H9 (cell line): Measurements from ENCODE around the gene SLC29A1. TPM values are rescaled to one million over a fixed set of nuclear protein-coding genes. Genes with fewer than 3 reads are reported as not detected.

ENCODE experiments used
- DNase-seq: peaks from one replicate; pipeline ENCODE4 v3.0.0-alpha.2; 2017
- H2AFZ ChIP-seq: one replicate; pipeline ENCODE4 v1.6.1; 2013; ENCODE audit warnings: mild to moderate bottlenecking, low read length, control low read depth, moderate library complexity
- H2AK5ac ChIP-seq: 2 replicates; pipeline ENCODE4 v1.6.1; 2013; ENCODE audit warnings: low read length, control low read depth, mixed read lengths; ENCODE audit not compliant: insufficient read length
- H2BK120ac ChIP-seq: one replicate; pipeline ENCODE4 v1.6.1; 2013; ENCODE audit warnings: low read depth, mild to moderate bottlenecking, low read length, control low read depth, inconsistent platforms; ENCODE audit not compliant: poor library complexity, severe bottlenecking
- H2BK12ac ChIP-seq: 2 replicates; pipeline ENCODE4 v1.6.1; 2013; ENCODE audit warnings: low read length, control low read depth, mixed read lengths, low read depth; ENCODE audit not compliant: insufficient read length
- H2BK15ac ChIP-seq: 2 replicates; pipeline ENCODE4 v1.6.1; 2013; ENCODE audit warnings: low read depth, low read length, control low read depth
- H2BK20ac ChIP-seq: one replicate; pipeline ENCODE4 v1.6.1; 2013; ENCODE audit warnings: low read depth, mild to moderate bottlenecking, low read length, control low read depth, inconsistent platforms; ENCODE audit not compliant: poor library complexity, severe bottlenecking
- H2BK5ac ChIP-seq: 2 replicates; pipeline ENCODE4 v1.6.1; 2013; ENCODE audit warnings: low read length, control low read depth, mixed read lengths; ENCODE audit not compliant: insufficient read length
- H3K14ac ChIP-seq: 2 replicates; pipeline ENCODE4 v1.6.1; 2013; ENCODE audit warnings: low read length, control low read depth; ENCODE audit not compliant: insufficient read depth
- H3K18ac ChIP-seq: 2 replicates; pipeline ENCODE4 v1.6.1; 2013; ENCODE audit warnings: low read depth, mild to moderate bottlenecking, mixed read lengths, low read length, control low read depth; ENCODE audit not compliant: insufficient read length
- H3K23ac ChIP-seq: 2 replicates; pipeline ENCODE4 v1.6.1; 2013; ENCODE audit warnings: low read length, control low read depth, mixed read lengths, low read depth; ENCODE audit not compliant: insufficient read length
- H3K23me2 ChIP-seq: 2 replicates; pipeline ENCODE4 v1.6.1; 2013; ENCODE audit warnings: low read depth, mild to moderate bottlenecking, mixed read lengths, low read length, control low read depth; ENCODE audit not compliant: insufficient read length, poor library complexity, severe bottlenecking
- H3K27ac ChIP-seq: 2 replicates; pipeline ENCODE4 v1.5.1; 2013; ENCODE audit warnings: low read length, control low read depth, mixed read lengths, low read depth; ENCODE audit not compliant: insufficient read length
- H3K27me3 ChIP-seq: 2 replicates; pipeline ENCODE4 v1.6.1; 2013; ENCODE audit warnings: low read length, control low read depth, inconsistent platforms; ENCODE audit not compliant: insufficient read depth
- H3K4ac ChIP-seq: 2 replicates; pipeline ENCODE4 v1.6.1; 2013; ENCODE audit warnings: low read depth, mild to moderate bottlenecking, control low read depth, inconsistent platforms, low read length, moderate library complexity
- H3K4me1 ChIP-seq: 2 replicates; pipeline ENCODE4 v1.6.1; 2013; ENCODE audit warnings: low read length, control low read depth, inconsistent platforms; ENCODE audit not compliant: insufficient read depth
- H3K4me2 ChIP-seq: 2 replicates; pipeline ENCODE4 v1.6.1; 2013; ENCODE audit warnings: low read length, control low read depth, mixed read lengths; ENCODE audit not compliant: insufficient read length, insufficient read depth
- H3K56ac ChIP-seq: 2 replicates; pipeline ENCODE4 v1.6.1; 2013; ENCODE audit warnings: low read depth, mild to moderate bottlenecking, mixed read lengths, low read length, control low read depth; ENCODE audit not compliant: insufficient read length
- H3K79me1 ChIP-seq: 2 replicates; pipeline ENCODE4 v1.6.1; 2013; ENCODE audit warnings: low read depth, mild to moderate bottlenecking, moderate library complexity, low read length, control low read depth, inconsistent platforms; ENCODE audit not compliant: insufficient read depth, poor library complexity, severe bottlenecking
- H3K79me2 ChIP-seq: 2 replicates; pipeline ENCODE4 v1.6.1; 2013; ENCODE audit warnings: low read length, control low read depth, inconsistent platforms; ENCODE audit not compliant: insufficient read depth
- H3K9ac ChIP-seq: 2 replicates; pipeline ENCODE4 v1.6.1; 2013; ENCODE audit warnings: low read length, control low read depth, mixed read lengths; ENCODE audit not compliant: insufficient read length; ENCODE audit errors: extremely low read depth
- H3K9me3 ChIP-seq: one replicate; pipeline ENCODE4 v1.6.1; 2013; ENCODE audit warnings: low read depth, low read length, inconsistent platforms; ENCODE audit not compliant: control insufficient read depth
- H3T11ph ChIP-seq: one replicate; pipeline ENCODE4 v1.6.1; 2013; ENCODE audit warnings: mild to moderate bottlenecking, low read length, control low read depth, inconsistent platforms
- H4K20me1 ChIP-seq: one replicate; pipeline ENCODE4 v1.6.1; 2013; ENCODE audit not compliant: control insufficient read depth, insufficient read length, insufficient read depth
- H4K5ac ChIP-seq: 2 replicates; pipeline ENCODE4 v1.6.1; 2013; ENCODE audit warnings: low read depth, mild to moderate bottlenecking, mixed read lengths, low read length, control low read depth; ENCODE audit not compliant: insufficient read length
- H4K8ac ChIP-seq: replicated peaks from 2 replicates; pipeline ENCODE4 v1.6.1; 2013; ENCODE audit warnings: low read length, control low read depth, mixed read lengths, low read depth; ENCODE audit not compliant: insufficient read length
- H4K91ac ChIP-seq: 2 replicates; pipeline ENCODE4 v1.6.1; 2013; ENCODE audit warnings: low read depth, mild to moderate bottlenecking, moderate library complexity, mixed read lengths, low read length, control low read depth; ENCODE audit not compliant: insufficient read length
- H3K27ac Mint-ChIP-seq, 3 experiments: 2 replicates in 2 of 3; 3 replicates in 1 of 3; pipeline ENCODE4 v1.8.0; 2020 to 2021; ENCODE audit warnings: mixed read lengths in 3 of 3, mild to moderate bottlenecking in 1 of 3, moderate library complexity in 1 of 3
- H3K27me3 Mint-ChIP-seq: 2 replicates; pipeline ENCODE4 v1.8.0; 2021; ENCODE audit warnings: low read depth, mild to moderate bottlenecking, moderate library complexity, mixed read lengths
- H3K36me3 Mint-ChIP-seq, 3 experiments: 2 replicates in 2 of 3; 3 replicates in 1 of 3; pipeline ENCODE4 v1.8.0; 2020 to 2021; ENCODE audit warnings: low read depth in 3 of 3, mixed read lengths in 3 of 3; ENCODE audit not compliant: insufficient read depth in 1 of 3
- H3K4me1 Mint-ChIP-seq, 2 experiments: 2 replicates each; pipeline ENCODE4 v1.8.0; 2020; ENCODE audit warnings: mixed read lengths in 2 of 2
- H3K4me3 Mint-ChIP-seq, 2 experiments: 2 replicates in 1 of 2; 3 replicates in 1 of 2; pipeline ENCODE4 v1.8.0; 2020 to 2021; ENCODE audit warnings: mild to moderate bottlenecking in 2 of 2, mixed read lengths in 2 of 2, moderate library complexity in 1 of 2
- H3K9me3 Mint-ChIP-seq, 2 experiments: 2 replicates in 1 of 2; 3 replicates in 1 of 2; pipeline ENCODE4 v1.8.0; 2020; ENCODE audit warnings: mild to moderate bottlenecking in 2 of 2, mixed read lengths in 2 of 2, moderate library complexity in 1 of 2
- WGBS: extraction: QIAGEN DNeasy Blood & Tissue Kit; methylation state at CpG from one replicate; pipeline ENCODE4 v1.1.7; 2013; ENCODE audit warnings: missing lambda C conversion rate, low lambda C conversion rate, mixed read lengths; ENCODE audit not compliant: insufficient read length; ENCODE audit errors: extremely low coverage; 5-methylcytosine and 5-hydroxymethylcytosine counted together
- total RNA-seq: library from RNA; stranded (reverse); gene quantifications from 2 replicates; pipeline ENCODE4 v1.2.1, GENCODE V29; 2021
- TF ChIP-seq, protein P1 (sequence below): fragments of 200-600 bp; sonication (generic); conservative IDR thresholded peaks from 3 replicates; pipeline ENCODE4 v1.8.0; 2021; ENCODE audit warnings: antibody characterized with exemption, mild to moderate bottlenecking

SLC29A1 gene
- total RNA-seq, 1 experiment from 2014 or later = 124 TPM

- no peak overlapping the region for H3K4me2 ChIP-seq
- H4K8ac ChIP-seq = no peak overlapping the region
- Mint-ChIP-seq H3K27me3 (peaks cover 30% of the 10 kb centered on the region), H3K27ac (no peak overlapping the region; a peak in 3 of 7 replicates), H3K4me1 (peaks cover 6 to 7% of the 10 kb centered on the region in 2 experiments), H3K36me3 (no peaks in the 10 kb centered on the region; a peak in 1 of 7 replicates), H3K4me3 (no peak overlapping the region), H3K9me3 (no peaks in the 10 kb centered on the region)
- H3K79me1 ChIP-seq = no peaks in the 10 kb centered on the region
- H3K23me2 ChIP-seq = no peaks in the 10 kb centered on the region
- no peak overlapping the region for H3T11ph ChIP-seq
- H3K23ac ChIP-seq = no peak overlapping the region
- no peak overlapping the region for H4K5ac ChIP-seq
- peaks cover 3% of the 10 kb centered on the region for H4K20me1 ChIP-seq
- H4K91ac ChIP-seq = no peak overlapping the region
- no peaks in the 10 kb centered on the region for H3K27me3 ChIP-seq
- H3K4ac ChIP-seq = no peak overlapping the region
- H2BK12ac ChIP-seq = no peak overlapping the region
- H2BK20ac ChIP-seq = no peak overlapping the region
- no peak overlapping the region for H2AK5ac ChIP-seq
- no peak overlapping the region for H2BK15ac ChIP-seq
- no peak overlapping the region for H3K27ac ChIP-seq
- no peaks in the 10 kb centered on the region for H3K79me2 ChIP-seq
- H2BK5ac ChIP-seq = no peak overlapping the region
- H3K18ac ChIP-seq = no peak overlapping the region
- no peak overlapping the region for H2BK120ac ChIP-seq
- no peak overlapping the region for H3K56ac ChIP-seq
- H3K9ac ChIP-seq = no peak overlapping the region
- no peak overlapping the region; the same call in 1 of the 2 replicates for H3K14ac ChIP-seq
- no peaks in the 10 kb centered on the region for H3K9me3 ChIP-seq
- no peak for DNase-seq
- no CpG with 5 or more reads among the region's 9 CpGs for whole genome bisulfite sequencing
- H3K4me1 ChIP-seq = no peaks in the 10 kb centered on the region; the same call in 1 of the 2 replicates
- TF ChIP-seq, protein P1, sequence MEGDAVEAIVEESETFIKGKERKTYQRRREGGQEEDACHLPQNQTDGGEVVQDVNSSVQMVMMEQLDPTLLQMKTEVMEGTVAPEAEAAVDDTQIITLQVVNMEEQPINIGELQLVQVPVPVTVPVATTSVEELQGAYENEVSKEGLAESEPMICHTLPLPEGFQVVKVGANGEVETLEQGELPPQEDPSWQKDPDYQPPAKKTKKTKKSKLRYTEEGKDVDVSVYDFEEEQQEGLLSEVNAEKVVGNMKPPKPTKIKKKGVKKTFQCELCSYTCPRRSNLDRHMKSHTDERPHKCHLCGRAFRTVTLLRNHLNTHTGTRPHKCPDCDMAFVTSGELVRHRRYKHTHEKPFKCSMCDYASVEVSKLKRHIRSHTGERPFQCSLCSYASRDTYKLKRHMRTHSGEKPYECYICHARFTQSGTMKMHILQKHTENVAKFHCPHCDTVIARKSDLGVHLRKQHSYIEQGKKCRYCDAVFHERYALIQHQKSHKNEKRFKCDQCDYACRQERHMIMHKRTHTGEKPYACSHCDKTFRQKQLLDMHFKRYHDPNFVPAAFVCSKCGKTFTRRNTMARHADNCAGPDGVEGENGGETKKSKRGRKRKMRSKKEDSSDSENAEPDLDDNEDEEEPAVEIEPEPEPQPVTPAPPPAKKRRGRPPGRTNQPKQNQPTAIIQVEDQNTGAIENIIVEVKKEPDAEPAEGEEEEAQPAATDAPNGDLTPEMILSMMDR = no peak
- no peak overlapping the region for H2AFZ ChIP-seq
Measured at GRCh38 chr6:44278774-44279697, 55.6 kb downstream of the SLC29A1 start.

Other genes with a start within 250 kb of the SLC29A1 start
- 80.1 and 80.3 TPM in 2 replicates for gene MRPL14, start 96.1 kb upstream of the SLC29A1 start, total RNA-seq
- gene TMEM63B, start 96.0 kb upstream of the SLC29A1 start, total RNA-seq = 56.3 and 56.8 TPM in 2 replicates
- 0.28 and 0.29 TPM in 2 replicates for gene CAPN11, start 64.8 kb upstream of the SLC29A1 start, total RNA-seq
- 1.1 and 1.8 TPM in 2 replicates for gene MYMX, start 6.7 kb upstream of the SLC29A1 start, total RNA-seq
- 1,986 and 2,056 TPM in 2 replicates for gene HSP90AB1, start 23.5 kb downstream of the SLC29A1 start, total RNA-seq
- 34.5 and 36.1 TPM in 2 replicates for gene SLC35B2, start 33.9 kb downstream of the SLC29A1 start, total RNA-seq
- 9.7 and 12.1 TPM in 2 replicates for gene NFKBIE, start 42.0 kb downstream of the SLC29A1 start, total RNA-seq
- gene TMEM151B, start 46.9 kb downstream of the SLC29A1 start, total RNA-seq = 2.4 and 2.7 TPM in 2 replicates
- 21.7 and 22.1 TPM in 2 replicates for gene AARS2, start 89.8 kb downstream of the SLC29A1 start, total RNA-seq
- not detected in 2 replicates for gene SPATS1, start 119.1 kb downstream of the SLC29A1 start, total RNA-seq
- gene CDC5L, start 164.1 kb downstream of the SLC29A1 start, total RNA-seq = 34.3 and 34.6 TPM in 2 replicates